ENCODE results near the gene TNFRSF8. TPM values are rescaled to one million over a fixed set of nuclear protein-coding genes. Genes with fewer than 3 reads are reported as not detected.
A peak's percentile ranks its signal among the peaks of the same experiment; 100 is the strongest.

Gene TNFRSF8
- total and polyA plus RNA-seq, 9 of the 15 experiments (the other 6 are each of a cell fraction or from before 2014, with no cell fraction given) = 3.5 to 38.4 (median 17.1) TPM

GRCh38 chr1:12162459-12163137 lies 99.5 kb downstream of the TNFRSF8 start (continued):
- TF ChIP-seq MTA2 (IDR thresholded peaks at IDR 0.05; ENCODE audit: low read depth) = no peak

- Histone ChIP-seq H3K4me3 (no peak overlapping the region), H3K27me3 (ENCODE audit: control insufficient read depth in 2 of 2, insufficient read depth in 2 of 2, low read length in 2 of 2) (no peaks in the 10 kb centered on the region), H3K4me2 (ENCODE audit: insufficient read depth, low read length) (no peak overlapping the region), H3K36me3 (ENCODE audit: control insufficient read depth, insufficient read depth, low read length) (no peaks in the 10 kb centered on the region), H3K79me2 (ENCODE audit: control insufficient read depth, insufficient read depth, low read length) (peaks cover 14% of the 10 kb centered on the region), H3K9ac (ENCODE audit: insufficient read depth in 1 of 2, low read depth in 2 of 2, low read length in 2 of 2) (peak overlapping the region in 1 of 2 experiments; percentile 5; a peak in 1 of 4 replicates), H3K9me3 (replicated peaks; ENCODE audit: control insufficient read depth, insufficient read depth, low read depth, low read length) (no peaks in the 10 kb centered on the region), H2AFZ (ENCODE audit: low read depth, low read length) (no peak overlapping the region), H3K4me1 (replicated peaks in 1 of 2; ENCODE audit: control insufficient read depth in 2 of 2, insufficient read depth in 2 of 2, low read length in 2 of 2) (peaks cover 30 to 38% of the 10 kb centered on the region in 2 experiments), H3K27ac (ENCODE audit: extremely low read depth, low read depth, low read length) (no peak overlapping the region), H4K20me1 (replicated peaks; ENCODE audit: control insufficient read depth, insufficient read depth, low read length) (peaks cover 17% of the 10 kb centered on the region), H3K9me1 (ENCODE audit: control insufficient read depth, insufficient read depth, low read length) (peaks cover 4% of the 10 kb centered on the region)
- FAIRE-seq = no peak
- ATAC-seq = no peak
- intact Hi-C loops (cut with micrococcal nuclease) (loop anchor here (5.0 kb wide), 1 partner anchor 44 kb away; no protein-coding TSS in a partner anchor), in situ Hi-C loops (cut with MboI) (no loop called here)
- DNase-seq (ENCODE audit: extremely low read depth in 1 of 4, low spot score in 3 of 4) = no peak
- CTCF ChIA-PET (ENCODE audit: low intra/inter-chr PET ratio) = no interaction called here
- no TSS peak for BruUV-seq (replicated peaks)
- POLR2A ChIA-PET = interaction anchor here (0.7 to 2.4 kb wide), 6 partner anchors 9 to 255 kb away, joined by 3 to 16 read pairs (median 4); no protein-coding TSS in a partner anchor
- 40% methylated on average over 9 of the region's 9 CpGs for WGBS (ENCODE audit: insufficient coverage, low coverage, missing lambda C conversion rate)
- no peak for TF ChIP-seq RBM25 (IDR thresholded peaks at IDR 0.05; ENCODE audit: low read depth, low read length, severe bottlenecking)
- TF ChIP-seq POLR3G (IDR thresholded peaks at IDR 0.05; ENCODE audit: extremely low read depth, insufficient read length, insufficient replicate concordance) = no peak
- TF ChIP-seq MAX (CRISPR knock-in tag; IDR thresholded peaks at IDR 0.05) = peak; percentile 32; the same call in 1 of the 2 replicates
- no peak for TF ChIP-seq SIN3B (IDR thresholded peaks at IDR 0.05; ENCODE audit: low read depth)
- no peak for TF ChIP-seq CHD1 (IDR thresholded peaks at IDR 0.05; ENCODE audit: low read length)
- no peak for TF ChIP-seq ZNF217 (CRISPR knock-in tag; IDR thresholded peaks at IDR 0.05)
Observed at GRCh38 chr1:12163210-12163609, 100.1 kb downstream of the TNFRSF8 start.
